Cardiac fibroblast (primary cell): Measurements from ENCODE around the gene RAP1A.
A peak's percentile ranks its signal among the peaks of the same experiment; 100 is the strongest.

Experiments
- DNase-seq, 2 donors: peaks; one replicate each; pipeline versions ENCODE4 v3.0.0 to v3.0.0-alpha.2; 2010; ENCODE audit warnings: low read depth in 2 of 2
- H3K4me3 ChIP-seq, 2 donors: replicated peaks in 1 of 2; 1 replicate in 1 of 2; 2 replicates in 1 of 2; pipeline ENCODE4 v1.5.1; 2011; ENCODE audit warnings: low read depth in 2 of 2, low read length in 2 of 2, mild to moderate bottlenecking in 2 of 2, moderate library complexity in 1 of 2
- CTCF ChIP-seq: IDR thresholded peaks from one replicate; pipeline ENCODE4 v1.5.1; 2011; ENCODE audit warnings: low read depth, mild to moderate bottlenecking, low read length, inconsistent platforms

The RAP1A gene

DNA sequence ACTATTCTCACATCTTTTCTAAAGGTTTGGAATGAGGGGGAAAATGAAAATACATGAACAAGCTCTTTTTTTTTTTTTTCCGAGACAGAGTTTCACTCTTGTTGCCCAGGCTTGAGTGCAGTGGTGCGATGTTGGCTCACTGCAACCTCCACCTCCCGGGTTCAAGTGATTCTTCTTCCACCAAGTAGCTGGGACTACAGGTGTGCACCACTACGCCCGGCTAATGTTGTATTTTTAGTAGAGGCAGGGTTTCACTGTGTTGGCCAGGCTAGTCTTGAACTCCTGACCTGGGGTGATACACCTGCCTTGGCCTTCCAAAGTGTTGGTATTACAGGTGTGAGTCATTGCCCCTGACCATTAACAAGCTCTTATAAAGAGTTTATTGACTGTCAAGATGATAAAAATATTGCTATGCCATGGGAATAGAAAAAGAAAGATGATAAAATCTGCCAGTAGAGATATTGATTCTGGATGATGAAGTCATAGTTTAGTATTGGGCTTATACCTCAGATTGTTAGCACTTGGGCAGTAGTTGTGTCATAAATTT is 83.0 kb downstream of the RAP1A start:
- no peak for DNase-seq
- no peak for TF ChIP-seq CTCF

DNA sequence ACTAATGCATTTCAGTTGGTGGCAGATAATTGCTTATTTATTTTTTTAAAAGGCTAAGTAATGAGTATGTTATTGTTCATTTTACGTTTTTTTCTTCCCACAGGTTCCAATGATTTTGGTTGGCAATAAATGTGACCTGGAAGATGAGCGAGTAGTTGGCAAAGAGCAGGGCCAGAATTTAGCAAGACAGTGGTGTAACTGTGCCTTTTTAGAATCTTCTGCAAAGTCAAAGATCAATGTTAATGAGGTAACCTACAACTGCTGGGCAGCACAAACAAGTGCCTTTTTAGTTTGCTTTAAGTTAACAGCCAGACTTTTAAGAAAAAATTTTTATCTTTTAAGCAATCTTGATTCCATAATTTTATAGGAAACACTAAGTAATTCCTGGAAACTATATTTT is 84.7 kb downstream of the RAP1A start:
- TF ChIP-seq CTCF: no peak
- DNase-seq: no peak
- no peak overlapping the region for H3K4me3 ChIP-seq

More for the DNA sequence above, 83.0 kb downstream of the RAP1A start:
- no peak overlapping the region for H3K4me3 ChIP-seq

DNA sequence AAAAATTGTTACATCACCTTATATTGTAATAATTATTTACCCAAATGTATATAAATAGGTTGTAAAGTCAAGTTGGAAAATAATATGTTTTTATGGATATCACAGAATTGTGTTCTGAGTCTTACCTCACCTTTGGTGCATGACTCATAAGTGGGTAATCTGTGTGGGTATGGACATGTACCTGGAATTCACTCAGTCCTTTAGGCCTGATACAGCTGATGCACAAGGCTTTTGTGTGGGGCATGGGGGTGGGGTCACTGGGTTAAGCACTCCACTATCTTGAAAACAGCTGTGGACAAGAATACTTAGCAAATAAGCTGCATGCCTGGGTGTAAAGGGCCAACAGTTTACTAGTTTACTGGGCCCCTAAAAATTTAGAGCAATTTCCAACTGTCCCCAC is 85.2 kb downstream of the RAP1A start:
- no peak overlapping the region for H3K4me3 ChIP-seq
- no peak for DNase-seq
- TF ChIP-seq CTCF: no peak

- TF ChIP-seq CTCF: no peak
- no peak for DNase-seq
Observed at GRCh38 chr1:111705841-111706240, 86.3 kb downstream of the RAP1A start.

GRCh38 chr1:111706921-111707320 is 87.3 kb downstream of the RAP1A start:
- DNase-seq: peak in 1 of 2 donors; percentile 46
- no peak overlapping the region for H3K4me3 ChIP-seq
- no peak for TF ChIP-seq CTCF

More at GRCh38 chr1:111705841-111706240, 86.3 kb downstream of the RAP1A start:
- H3K4me3 ChIP-seq: no peak overlapping the region

DNA sequence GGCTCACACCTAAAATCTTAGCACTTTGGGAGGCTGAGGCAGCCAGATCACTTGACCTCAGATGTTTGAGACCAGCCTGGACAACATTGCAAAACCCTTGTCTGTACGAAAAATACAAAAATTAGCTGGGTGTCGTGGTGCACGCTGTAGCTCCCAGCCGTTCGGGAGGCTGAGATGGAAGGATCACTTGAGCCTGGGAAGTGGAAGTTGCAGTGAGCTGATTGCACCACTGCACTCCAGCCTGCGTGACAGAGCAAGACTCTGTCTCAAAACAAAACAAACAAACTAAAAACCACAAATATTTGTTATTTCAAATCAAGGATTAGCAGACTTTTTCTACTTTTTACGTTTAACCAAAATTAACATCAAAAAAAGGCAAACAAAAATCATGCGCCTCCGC is 88.3 kb downstream of the RAP1A start:
- no peak overlapping the region for H3K4me3 ChIP-seq
- no peak for TF ChIP-seq CTCF
- DNase-seq: peak in 1 of 2 donors; percentile 79

DNA sequence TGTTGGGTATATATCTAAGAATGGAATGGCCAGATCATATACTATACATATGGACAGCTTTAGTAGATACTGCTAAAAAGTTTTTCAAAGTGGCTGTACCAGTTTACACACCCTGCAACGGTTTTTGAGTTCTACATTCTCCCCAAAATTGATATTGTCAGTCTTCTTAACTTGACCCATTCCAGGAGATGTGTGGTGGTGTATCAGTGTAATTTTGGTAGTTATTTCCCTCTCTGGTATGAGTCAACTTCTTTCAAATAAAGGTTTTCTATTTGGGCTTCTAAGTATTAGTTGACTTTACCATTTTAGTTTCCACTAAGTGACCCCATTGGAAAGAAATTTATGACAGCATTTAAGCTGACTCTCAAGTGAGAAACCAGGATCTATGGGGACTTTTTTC is 90.4 kb downstream of the RAP1A start:
- no peak overlapping the region for H3K4me3 ChIP-seq
- DNase-seq: no peak
- no peak for TF ChIP-seq CTCF
